Middle frontal gyrus (tissue), 1 donor: ENCODE data around the gene CAMKMT.
"Not testable (repeated sequence)": the region's sequence is repeated elsewhere in the genome, so short reads cannot be mapped to it uniquely, and the experiment has no call there.

ENCODE experiments used
- DNase-seq: peaks from one replicate; pipeline ENCODE4 v3.0.0-alpha.2; 2015; ENCODE audit warnings: low spot score; ENCODE audit errors: extremely low spot score

CAMKMT gene

DNA sequence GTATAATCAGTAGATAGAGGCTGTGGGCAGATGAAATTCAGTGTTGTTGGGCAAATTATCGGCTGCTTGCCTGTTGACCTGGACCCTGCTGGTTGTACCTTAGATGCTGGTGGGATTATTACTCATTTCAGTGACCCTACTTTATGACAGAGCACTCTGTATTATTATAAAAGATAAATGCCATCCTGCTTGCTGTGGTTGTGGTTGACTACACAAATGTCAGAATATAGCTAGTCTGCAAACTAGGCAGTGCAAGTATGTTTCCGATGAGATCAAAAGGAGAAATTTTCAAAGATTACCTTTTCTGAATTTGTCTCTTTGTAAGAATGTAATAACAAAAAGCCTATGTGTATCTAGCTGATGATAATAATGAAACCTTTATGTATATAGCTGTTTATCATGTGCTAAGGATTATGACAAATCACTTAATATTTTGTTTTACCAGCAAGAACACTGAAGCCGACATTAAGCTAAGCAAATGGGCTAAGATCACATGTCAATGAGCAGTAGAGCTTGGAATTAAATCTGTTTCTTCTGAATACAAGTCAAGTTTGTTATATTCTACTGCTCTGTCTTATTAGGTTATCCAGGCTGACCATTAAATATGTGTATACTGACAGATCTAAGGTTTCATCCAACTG lies 219.2 kb downstream of the CAMKMT start:
- no peak for DNase-seq

DNA sequence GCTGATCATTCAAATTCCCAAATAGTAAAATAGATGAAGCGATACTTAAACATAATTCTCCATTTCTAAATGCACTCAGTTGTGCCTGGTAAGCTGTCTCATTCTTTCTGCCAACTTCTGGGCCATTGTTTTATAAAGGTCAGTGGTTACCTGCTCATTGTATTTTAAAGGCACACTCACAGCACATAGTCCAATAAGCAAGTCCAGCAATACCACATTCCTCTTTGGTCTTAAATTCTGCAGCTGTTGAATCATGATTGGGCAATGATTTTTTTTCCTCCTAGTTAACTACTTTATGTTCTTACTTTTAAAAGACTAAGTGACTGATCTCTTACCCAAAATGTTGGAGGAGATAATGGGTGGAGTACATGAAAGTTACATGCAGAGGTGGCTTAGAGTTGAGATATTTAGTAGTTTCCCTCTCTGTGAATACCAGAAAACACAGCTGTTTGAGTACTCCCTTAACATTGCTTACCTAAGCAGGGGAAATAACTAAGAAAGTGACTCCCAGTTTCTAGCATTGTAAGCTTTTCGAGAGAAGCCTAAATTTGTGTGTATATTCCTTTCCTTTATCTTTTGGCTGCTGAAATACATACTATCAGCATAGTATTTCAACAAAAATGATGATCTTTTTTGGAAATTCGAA lies 220.7 kb downstream of the CAMKMT start:
- DNase-seq = no peak

DNA sequence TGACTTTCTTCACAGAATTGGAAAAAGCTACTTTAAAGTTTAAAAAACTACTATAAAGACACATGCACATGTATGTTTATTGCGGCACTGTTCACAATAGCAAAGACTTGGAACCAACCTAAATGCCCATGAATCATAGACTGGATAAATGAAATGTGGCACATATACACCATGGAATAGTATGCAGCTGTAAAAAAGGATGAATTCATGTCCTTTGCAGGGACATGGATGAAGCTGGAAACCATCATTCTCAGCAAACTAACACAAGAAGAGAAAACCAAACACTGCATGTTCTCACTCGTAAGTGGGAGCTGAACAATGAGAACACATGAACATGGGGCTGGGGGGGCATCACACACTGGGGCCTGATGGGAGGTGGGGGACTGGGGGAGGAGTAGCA lies 233.9 kb downstream of the CAMKMT start:
- not testable (repeated sequence) for DNase-seq

DNA sequence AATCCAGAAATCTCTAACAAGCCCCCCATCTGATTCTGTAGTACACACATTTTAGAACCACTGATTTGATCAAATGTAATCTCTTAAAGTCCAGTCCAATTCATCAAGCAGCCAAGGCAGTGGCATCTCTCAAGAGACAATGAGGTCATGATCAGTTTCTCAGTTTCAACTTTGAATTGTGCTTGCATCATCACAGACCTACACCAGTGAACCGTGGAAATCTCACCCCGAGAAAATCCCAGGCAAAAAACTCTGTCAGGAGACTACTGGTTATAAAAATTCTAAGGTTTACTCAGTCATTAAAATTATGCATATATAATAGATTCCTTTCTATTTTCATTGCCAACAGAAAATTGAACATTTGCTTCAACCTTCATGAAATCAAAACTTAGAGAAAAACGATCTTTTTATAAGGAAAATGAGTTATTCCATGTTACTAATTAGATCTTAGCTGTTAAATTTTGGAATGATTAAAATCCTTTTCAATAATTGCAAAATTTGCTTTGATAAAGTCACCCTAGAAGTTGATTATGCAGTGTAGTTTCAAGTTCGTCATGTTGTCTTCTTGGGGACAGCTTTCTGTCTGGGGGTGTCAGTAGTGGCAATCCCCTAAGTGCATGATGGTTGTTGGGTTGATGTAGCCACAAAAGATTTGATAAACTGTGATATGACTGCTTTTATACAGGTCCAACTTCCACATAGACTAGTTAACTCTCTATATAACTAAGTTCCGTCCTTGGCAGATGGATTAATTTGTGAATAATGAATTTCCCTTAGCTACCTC lies 235.0 kb downstream of the CAMKMT start:
- DNase-seq = no peak

DNA sequence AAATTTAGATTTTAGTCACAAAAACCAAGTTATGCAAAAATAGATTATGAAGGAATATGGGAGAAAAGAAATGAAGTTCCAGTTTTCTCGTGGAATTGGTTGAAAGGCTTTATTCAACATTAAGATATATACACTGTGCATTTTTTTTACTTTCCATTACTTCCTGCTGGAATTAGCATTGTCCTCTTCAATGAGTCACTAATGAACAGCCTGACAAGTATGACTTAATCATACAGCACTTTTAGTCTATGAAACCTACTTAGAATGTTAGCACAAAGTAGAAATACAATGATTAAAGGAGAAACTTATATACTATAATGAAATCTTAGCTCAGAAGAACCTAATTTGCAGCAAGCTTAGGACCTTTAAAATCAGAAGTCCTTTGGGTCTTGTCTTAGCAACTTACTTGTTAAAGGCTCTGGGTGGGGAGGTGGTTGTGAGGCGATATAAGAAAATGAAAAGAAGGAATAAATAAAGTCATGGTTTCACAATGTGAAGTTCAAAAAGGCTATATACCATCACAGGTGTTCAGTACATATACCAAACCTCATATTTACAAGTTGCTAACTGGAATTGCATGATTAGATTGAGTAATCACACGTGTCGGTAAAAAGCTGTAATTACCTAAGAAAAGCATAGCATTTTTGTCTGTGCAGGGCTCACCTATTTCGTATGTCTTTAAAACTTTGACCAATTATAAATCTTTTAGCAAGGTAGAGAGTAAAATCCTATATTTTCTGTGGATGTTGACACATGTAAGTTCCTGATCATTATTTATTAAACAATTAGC lies 236.8 kb downstream of the CAMKMT start:
- no peak for DNase-seq

DNA sequence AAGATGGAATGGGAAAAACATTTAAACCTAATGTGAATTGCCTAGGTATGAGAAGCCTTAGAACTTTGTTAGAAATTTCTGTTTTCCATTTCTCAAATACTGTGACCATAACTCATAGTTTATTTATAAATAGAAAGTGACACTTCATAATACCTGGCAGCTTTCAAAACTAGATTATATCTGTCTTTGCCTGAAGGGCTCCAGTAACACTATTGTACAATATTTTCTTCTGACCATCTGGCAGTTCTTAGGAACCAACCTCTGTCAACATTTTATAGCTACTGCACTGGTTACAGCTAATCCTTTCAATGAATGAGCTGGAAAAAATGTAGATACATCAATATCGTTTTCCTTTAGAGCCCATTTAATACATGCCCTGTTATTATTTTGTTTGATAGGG lies 237.4 kb downstream of the CAMKMT start:
- no peak for DNase-seq

DNA sequence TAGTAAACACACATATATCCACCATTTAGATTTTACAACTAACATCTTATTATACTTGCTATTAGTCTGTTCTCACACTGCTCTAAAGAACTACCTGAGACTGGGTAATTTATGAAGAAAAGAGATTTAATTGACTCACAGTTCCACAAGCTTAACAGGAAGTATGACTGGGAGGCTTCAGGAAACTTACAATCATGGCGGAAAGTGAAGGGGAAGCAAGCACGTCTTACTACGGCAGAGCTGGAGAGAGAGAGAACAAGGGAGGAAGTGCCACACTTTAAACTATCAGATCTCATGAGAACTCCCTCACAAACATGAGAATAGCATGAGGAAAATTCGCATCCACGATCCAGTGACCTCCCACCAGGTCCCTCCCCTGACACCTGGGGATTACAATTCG lies 240.7 kb downstream of the CAMKMT start:
- DNase-seq = no peak

DNA sequence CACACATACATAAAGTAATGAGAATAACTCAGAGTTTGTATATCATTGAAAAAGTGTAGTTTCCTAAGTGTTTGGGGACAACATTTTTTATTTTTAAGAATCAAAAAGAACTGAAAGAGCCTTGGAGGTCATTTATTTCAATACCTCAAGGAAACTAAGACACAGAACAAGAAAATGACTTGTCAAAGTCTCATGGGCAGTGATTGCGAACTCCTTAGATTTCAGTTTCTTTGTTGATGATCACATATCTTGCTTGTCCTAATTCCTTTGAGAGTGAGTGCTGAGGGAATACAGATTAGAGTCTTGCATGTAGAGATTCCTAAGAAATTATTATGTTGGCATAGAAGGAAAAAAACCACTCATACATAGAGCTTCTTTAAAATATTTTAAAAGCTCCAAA lies 243.8 kb downstream of the CAMKMT start:
- no peak for DNase-seq

DNA sequence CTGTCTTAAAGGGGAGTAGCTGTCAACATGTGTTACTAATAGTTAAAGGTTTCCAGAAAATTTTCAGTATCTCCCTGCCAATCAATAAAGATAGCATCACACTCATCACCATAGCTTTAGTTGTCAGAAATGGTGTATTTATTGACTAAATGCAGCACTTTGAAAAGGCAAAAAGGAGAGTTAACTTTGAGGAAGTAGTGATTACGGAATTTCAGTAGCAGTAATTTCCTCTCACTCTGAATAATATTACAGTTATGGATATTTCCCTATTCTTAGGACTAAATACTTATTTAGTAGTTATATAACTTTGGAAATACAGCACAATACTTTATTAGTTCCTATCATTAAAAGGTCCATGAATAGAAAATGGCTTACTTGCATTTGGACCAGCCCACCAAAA lies 250.5 kb downstream of the CAMKMT start:
- no peak for DNase-seq

DNA sequence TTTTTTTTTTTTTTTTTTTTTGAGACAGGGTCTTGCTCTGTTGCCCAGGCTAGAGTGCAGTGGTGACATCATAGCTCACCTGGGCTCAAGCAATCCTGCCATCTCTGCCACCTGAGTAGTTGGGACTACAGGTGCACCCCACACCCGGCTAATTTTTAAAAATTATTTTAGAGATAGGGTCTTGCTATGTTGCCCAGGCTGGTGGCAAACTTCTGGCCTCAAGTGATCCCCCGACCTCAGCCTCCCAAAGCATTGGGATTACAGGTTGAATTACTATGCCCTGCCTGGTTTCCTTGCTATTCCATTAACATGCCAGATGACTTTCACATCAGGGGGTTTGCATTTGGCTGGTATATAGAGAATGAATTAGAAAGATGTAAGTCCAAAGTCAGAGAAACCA lies 253.2 kb downstream of the CAMKMT start:
- DNase-seq = no peak

DNA sequence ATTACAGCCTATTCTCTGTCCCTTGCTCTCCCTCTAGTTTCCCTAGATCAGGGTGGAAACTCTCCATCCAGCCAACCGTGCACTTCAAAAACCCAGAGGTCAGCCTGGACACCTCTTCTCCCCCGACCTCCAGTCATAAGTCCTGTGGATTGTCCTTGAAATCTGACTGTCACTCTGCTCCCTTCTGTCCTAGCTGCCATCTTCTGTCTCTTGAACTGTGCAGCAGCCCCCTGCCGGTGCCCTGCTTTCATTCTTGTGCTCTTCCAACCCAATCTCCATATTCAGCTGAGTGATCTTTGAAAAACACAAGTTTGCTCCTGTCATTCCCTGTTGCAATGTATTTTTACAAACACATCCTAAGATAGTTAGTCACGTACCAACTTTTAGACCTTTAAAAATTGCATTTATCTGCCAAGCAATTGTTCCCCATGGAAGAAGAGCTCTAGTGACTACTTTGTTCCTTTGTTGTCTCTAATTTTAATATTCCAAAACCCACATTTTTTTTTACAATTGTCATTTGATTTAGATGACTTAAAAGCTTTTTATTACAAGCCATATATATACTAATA lies 254.3 kb downstream of the CAMKMT start:
- no peak for DNase-seq

DNA sequence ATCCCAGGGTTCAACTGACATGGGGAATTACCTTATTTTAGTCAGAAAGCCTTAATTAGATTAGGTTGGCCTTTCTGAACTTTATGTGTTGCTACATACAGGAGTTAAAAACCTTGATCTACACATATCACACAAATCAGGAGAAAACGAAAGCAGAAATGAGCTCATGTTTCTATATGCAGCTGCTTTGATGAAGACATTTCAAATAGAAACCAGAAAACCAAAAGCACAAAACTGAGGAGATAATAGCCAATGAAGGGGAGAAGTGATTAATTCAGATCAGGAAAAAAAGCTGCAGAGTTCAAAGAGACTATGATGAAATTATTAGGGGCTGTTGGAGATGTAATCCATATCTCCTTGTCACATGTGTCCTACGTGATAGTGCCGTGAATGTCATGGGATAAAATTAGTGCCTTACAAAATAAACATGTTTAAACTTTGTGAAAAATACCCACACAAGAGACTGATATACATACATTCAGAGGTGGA lies 255.0 kb downstream of the CAMKMT start:
- no peak for DNase-seq

DNA sequence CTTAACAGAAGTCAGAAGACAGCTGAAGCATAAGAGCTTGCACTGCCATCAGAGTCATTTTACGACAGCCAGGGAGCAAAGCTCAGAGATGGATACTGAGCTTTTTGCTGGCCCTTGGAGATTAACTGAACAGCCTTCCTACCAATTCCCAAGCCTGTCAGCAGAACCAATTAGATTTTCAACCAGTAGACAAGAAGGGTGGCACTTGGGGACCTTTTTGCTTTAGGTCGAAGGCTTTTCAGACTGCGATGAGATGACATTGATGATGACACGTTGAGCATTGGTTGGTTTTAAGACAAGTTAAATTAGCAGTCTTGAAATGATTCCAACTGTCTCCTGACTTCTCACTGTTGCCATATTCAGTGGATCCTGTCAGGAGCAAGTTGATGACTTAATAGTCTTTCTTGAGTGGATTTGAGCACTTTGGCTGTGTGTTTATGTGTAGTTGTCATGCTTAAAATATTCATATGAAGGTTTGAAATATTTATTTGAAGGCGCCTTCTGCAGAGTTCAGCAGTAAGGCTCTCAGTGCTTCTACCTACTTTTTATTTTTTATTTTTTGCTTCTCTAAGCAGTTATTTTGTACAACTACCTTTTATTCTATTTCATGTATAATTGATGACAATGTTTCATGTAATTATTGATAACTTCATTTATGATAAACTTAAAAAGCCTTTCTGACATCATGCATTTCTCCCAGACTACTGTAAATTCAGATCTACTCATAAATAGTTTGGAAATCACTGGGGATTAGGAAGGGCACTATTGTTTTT lies 256.7 kb downstream of the CAMKMT start:
- no peak for DNase-seq

DNA sequence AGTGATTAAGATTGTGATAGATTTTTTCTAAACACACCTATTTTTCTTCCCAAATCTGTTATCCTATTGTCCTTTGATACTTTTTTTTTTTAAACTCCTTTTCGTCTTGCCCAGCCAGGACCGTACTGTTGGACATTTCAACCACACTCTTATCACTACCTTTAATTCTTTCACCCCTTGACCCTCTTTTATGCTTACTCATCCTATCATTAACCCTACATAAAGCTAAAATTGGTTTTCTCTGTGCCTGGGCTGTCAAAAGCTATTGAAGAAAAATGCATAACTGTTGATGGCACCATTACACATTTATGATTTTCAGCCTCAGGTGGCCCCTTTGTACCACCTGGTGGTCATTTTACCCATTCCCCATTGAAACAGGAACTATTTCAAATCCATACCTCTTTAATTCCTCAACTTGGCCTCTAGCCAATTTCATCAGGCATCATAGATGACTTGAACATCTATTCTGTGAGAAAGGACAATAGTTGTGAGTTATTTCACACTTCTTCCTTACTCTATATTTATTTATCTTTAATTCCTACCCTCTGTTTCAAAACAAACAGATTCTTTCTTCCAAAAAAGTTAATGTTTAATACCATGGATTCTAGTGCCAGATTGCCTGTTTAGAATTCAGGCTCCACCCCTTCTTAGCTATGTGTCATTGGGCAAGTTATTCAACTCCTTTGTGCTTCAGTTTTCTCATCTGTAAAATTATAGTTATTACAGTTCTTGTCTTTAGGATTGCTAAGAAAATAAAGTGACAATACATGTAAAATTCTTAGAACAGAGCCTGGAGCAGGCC lies 258.6 kb downstream of the CAMKMT start:
- no peak for DNase-seq

DNA sequence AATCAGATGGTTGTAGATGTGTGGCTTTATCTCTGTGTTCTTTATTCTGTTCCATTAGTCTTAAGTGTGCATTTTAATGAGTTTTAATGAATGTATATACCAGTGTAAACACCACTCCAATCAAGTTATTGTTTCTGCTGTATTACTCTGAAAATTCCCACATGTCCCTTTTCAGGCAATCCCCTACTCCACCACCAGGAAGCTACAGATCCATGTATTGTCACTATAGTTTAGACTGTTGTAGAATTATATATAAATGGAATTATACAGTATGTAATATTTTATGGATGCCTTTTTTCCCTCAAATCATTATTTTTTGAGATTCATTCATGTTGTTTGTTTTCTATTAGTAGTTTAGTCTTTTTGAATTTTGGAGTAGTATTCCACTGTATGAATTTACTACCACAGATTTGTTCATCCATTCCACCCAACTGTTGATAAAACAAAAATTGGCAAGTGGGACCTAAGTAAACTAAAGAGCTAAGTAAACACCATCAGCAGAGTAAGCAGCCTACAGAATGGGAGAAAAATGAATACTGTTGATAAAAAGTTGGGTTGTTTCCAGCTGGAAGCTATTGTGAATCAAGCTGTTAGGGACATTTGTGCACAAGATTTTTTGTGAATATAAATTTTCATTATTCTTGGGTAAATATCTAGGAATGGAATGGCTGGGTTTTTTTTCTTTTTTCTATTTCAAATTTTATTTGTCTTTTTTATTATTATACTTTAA lies 262.0 kb downstream of the CAMKMT start:
- DNase-seq = no peak

DNA sequence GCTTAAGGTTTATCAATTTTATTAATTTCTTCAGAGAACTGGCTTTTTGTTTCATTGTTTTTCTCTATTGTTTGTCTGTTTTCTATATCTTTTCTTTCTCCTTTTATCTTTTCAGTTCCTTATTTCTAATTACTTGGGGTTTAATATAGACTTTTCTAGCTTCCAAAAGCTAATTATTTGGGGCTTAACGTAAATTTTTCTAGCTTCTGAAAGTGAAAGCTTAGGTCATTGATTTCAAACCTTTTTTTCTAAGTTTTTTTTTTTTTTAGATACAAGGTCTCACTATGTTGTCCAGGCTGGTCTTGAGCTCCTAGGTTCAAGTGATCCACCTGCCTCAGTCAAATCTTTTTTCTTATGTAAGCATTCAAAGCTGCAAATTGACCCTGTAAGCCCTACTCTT lies 266.6 kb downstream of the CAMKMT start:
- no peak for DNase-seq

DNA sequence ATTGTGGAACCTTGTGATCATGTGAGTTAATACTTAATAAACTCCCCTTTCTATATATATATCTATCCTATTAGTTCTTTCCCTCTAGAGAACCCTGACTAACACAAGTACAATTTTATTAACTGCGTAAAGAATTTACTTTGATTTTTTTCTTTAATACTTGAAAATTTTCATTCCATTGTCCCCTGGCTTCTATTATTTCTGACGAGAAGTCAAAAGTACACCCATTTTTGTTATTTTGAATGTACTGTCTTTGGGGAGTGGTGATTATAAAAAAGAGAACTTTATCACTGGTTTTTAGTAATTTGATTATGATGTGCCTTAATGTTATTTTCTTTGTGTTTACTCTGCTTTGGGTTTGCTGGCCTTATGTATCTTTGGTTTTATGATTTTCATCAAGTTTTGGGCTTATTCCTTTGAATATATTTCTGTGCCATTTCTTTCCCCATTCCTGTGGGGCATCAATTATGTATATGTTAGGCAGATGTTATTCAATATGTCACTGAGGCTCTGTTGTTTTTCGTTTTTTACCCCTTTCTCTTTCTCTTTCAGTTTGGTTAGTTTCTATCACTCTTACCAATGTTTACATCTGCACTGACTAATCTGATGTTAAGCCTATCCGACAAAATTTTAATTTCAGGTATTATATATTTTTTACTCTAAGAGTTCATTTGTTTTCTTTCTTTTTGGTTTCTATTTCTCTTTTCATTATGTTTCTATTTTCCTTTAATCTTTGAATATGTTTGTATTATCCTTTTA lies 271.4 kb downstream of the CAMKMT start:
- DNase-seq = no peak

DNA sequence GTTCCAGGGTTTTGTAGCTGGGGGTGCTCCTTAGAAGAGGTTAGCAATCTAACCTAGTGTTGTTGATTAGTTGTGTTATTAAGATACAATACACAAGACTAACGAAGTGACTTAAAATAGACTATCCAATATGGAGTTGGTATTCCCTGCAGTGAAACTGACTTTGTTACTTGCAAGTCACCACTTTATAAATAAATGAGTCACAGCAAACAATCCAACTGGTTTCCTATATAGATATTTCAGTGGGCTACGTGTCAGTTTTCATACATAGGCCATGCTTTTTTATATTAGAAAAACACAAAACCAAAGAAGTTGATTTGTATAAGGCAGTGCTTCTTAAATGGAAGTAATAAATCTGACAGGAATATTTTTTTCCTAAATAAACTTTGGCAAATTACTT lies 274.0 kb downstream of the CAMKMT start:
- DNase-seq = no peak
